Measurements from ENCODE around the gene PGGT1B. TPM values are rescaled to one million over a fixed set of nuclear protein-coding genes. Genes with fewer than 3 reads are reported as not detected.

PGGT1B gene
- total RNA-seq, 1 donor from 2014 or later = 43.0 TPM

GRCh38 chr5:115289104-115289503, 26.4 kb upstream of the PGGT1B start:
- no peak for TF ChIP-seq CTCF (conservative IDR thresholded peaks at IDR 0.05)
- Mint-ChIP-seq H3K36me3 (peaks cover 18% of the 10 kb centered on the region), H3K27ac (no peak overlapping the region), H3K9me3 (peaks cover 7% of the 10 kb centered on the region), H3K4me1 (ENCODE audit: unreplicated experiment) (peaks cover 7% of the 10 kb centered on the region), H3K27me3 (no peaks in the 10 kb centered on the region), H3K4me3 (no peak overlapping the region)
- no peak for DNase-seq (ENCODE audit: extremely low spot score, unreplicated experiment)

GRCh38 chr5:115284021-115284420, 21.3 kb upstream of the PGGT1B start:
- Mint-ChIP-seq H3K27ac (no peak overlapping the region), H3K4me3 (no peak overlapping the region), H3K9me3 (no peaks in the 10 kb centered on the region), H3K27me3 (no peaks in the 10 kb centered on the region), H3K36me3 (peaks cover 3% of the 10 kb centered on the region), H3K4me1 (ENCODE audit: unreplicated experiment) (peaks cover 7% of the 10 kb centered on the region)
- DNase-seq (ENCODE audit: extremely low spot score, unreplicated experiment) = no peak
- no peak for TF ChIP-seq CTCF (conservative IDR thresholded peaks at IDR 0.05)

GRCh38 chr5:115282131-115282530, 19.5 kb upstream of the PGGT1B start:
- Mint-ChIP-seq H3K9me3 (no peaks in the 10 kb centered on the region), H3K27ac (no peak overlapping the region), H3K4me1 (ENCODE audit: unreplicated experiment) (peaks cover 7% of the 10 kb centered on the region), H3K36me3 (peaks cover 3% of the 10 kb centered on the region), H3K4me3 (no peak overlapping the region), H3K27me3 (no peaks in the 10 kb centered on the region)
- no peak for TF ChIP-seq CTCF (conservative IDR thresholded peaks at IDR 0.05)
- DNase-seq (ENCODE audit: extremely low spot score, unreplicated experiment) = no peak

- Mint-ChIP-seq H3K9me3 (no peaks in the 10 kb centered on the region), H3K27ac (no peak overlapping the region), H3K4me1 (ENCODE audit: unreplicated experiment) (no peaks in the 10 kb centered on the region), H3K4me3 (no peak overlapping the region), H3K27me3 (no peaks in the 10 kb centered on the region), H3K36me3 (peaks cover 5% of the 10 kb centered on the region)
- DNase-seq (ENCODE audit: extremely low spot score, unreplicated experiment) = no peak
- TF ChIP-seq CTCF (conservative IDR thresholded peaks at IDR 0.05) = no peak
Measured at GRCh38 chr5:115274584-115274983, 11.9 kb upstream of the PGGT1B start.

- peaks cover 5% of the 10 kb centered on the region for H3K36me3 Mint-ChIP-seq
- no peaks in the 10 kb centered on the region for H3K4me1 Mint-ChIP-seq (ENCODE audit: unreplicated experiment)
- DNase-seq (ENCODE audit: extremely low spot score, unreplicated experiment) = no peak
- H3K9me3 Mint-ChIP-seq = no peaks in the 10 kb centered on the region
- H3K4me3 Mint-ChIP-seq = no peak overlapping the region
- no peak for TF ChIP-seq CTCF (conservative IDR thresholded peaks at IDR 0.05)
- H3K27me3 Mint-ChIP-seq = no peaks in the 10 kb centered on the region
- H3K27ac Mint-ChIP-seq = no peak overlapping the region
Measured at GRCh38 chr5:115272297-115272958, 9.8 kb upstream of the PGGT1B start.
